ENCODE data around the gene SGCG. TPM values are rescaled to one million over a fixed set of nuclear protein-coding genes. Genes with fewer than 3 reads are reported as not detected.

Gene SGCG
- total RNA-seq, 4 donors from 2014 or later, result 0.67 TPM; not detected in 3

GRCh38 chr13:23349161-23349897 lies 168.6 kb downstream of the SGCG start:
- no peaks in the 10 kb centered on the region for H3K4me1 ChIP-seq
- no peaks in the 10 kb centered on the region for H3K27me3 ChIP-seq
- no peak for DNase-seq
- no peaks in the 10 kb centered on the region for H3K36me3 ChIP-seq
- no peak overlapping the region for H3K27ac ChIP-seq
- TF ChIP-seq, protein P1, sequence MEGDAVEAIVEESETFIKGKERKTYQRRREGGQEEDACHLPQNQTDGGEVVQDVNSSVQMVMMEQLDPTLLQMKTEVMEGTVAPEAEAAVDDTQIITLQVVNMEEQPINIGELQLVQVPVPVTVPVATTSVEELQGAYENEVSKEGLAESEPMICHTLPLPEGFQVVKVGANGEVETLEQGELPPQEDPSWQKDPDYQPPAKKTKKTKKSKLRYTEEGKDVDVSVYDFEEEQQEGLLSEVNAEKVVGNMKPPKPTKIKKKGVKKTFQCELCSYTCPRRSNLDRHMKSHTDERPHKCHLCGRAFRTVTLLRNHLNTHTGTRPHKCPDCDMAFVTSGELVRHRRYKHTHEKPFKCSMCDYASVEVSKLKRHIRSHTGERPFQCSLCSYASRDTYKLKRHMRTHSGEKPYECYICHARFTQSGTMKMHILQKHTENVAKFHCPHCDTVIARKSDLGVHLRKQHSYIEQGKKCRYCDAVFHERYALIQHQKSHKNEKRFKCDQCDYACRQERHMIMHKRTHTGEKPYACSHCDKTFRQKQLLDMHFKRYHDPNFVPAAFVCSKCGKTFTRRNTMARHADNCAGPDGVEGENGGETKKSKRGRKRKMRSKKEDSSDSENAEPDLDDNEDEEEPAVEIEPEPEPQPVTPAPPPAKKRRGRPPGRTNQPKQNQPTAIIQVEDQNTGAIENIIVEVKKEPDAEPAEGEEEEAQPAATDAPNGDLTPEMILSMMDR (IDR thresholded peaks at IDR 0.05), result no peak
- no peak for TF ChIP-seq POLR2A (IDR thresholded peaks at IDR 0.05)
- no peaks in the 10 kb centered on the region for H3K9me3 ChIP-seq
- 95% methylated on average over 4 of the region's 4 CpGs for WGBS, 2 donors
- H3K4me3 ChIP-seq (replicated peaks in 1 of 3), result no peak overlapping the region
- intact Hi-C loops (cut with DNase I), result no loop called here

DNA sequence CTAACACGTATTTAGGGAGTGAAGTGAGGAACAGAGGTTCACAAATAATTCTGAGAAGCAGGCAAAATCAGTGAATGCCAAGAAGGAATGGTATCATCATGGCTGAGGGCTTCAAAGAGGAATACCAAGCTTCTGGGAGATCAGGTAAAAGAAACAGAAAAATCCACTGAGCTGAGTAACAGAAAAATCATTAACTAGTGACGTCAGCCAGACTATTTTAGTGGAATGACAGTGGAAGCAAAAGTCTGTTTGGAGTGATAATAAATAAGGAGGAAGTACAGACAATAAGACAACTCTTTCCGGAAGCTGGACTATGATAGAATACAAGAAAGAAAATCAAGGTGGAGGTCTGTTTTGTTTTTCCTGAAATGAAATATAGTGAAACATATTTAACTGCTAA lies 169.2 kb downstream of the SGCG start:
- no peak overlapping the region for H3K4me3 ChIP-seq (replicated peaks in 1 of 3)
- no peaks in the 10 kb centered on the region for H3K27me3 ChIP-seq
- 87 to 90% methylated on average over 3 of the region's 3 CpGs for WGBS, 2 donors
- H3K9me3 ChIP-seq, result no peaks in the 10 kb centered on the region
- H3K36me3 ChIP-seq, result no peaks in the 10 kb centered on the region
- intact Hi-C loops (cut with DNase I), result no loop called here
- no peak for DNase-seq
- no peaks in the 10 kb centered on the region for H3K4me1 ChIP-seq
- no peak overlapping the region for H3K27ac ChIP-seq
- no peak for TF ChIP-seq POLR2A (IDR thresholded peaks at IDR 0.05)
- TF ChIP-seq, protein P1 (IDR thresholded peaks at IDR 0.05), result no peak

DNA sequence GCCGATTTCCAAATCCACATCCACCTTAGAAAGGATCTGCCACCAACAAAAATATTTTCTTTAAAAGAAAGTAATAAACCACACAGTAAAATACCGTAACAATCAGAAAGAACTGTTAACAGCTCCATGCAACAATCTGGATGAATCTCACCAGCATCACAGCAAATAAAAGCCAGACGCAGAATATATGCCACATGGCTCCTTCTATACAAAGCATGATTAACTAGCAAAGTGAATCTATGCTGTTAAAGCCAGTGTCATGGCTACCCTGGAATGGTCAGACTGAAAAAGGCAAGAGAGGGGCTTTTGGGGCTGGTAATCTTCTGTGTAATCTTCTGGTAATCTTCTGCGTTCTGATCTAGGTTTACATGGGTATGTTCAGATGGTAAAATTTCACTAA lies 171.4 kb downstream of the SGCG start:
- Histone ChIP-seq H3K36me3 (peaks cover 0 to 5% of the 10 kb centered on the region in 2 donors), H3K4me1 (no peaks in the 10 kb centered on the region), H3K27me3 (no peaks in the 10 kb centered on the region), H3K9me3 (no peaks in the 10 kb centered on the region), H3K4me3 (replicated peaks in 1 of 3) (no peak overlapping the region), H3K27ac (no peak overlapping the region)
- intact Hi-C loops (cut with DNase I), result no loop called here
- no peak for TF ChIP-seq POLR2A (IDR thresholded peaks at IDR 0.05)
- TF ChIP-seq, protein P1 (IDR thresholded peaks at IDR 0.05), result no peak
- WGBS, 2 donors, result 63 to 76% methylated on average over 4 of the region's 4 CpGs
- no peak for DNase-seq

GRCh38 chr13:23354520-23354919 lies 173.7 kb downstream of the SGCG start:
- Histone ChIP-seq H3K4me1 (no peaks in the 10 kb centered on the region), H3K27ac (no peak overlapping the region), H3K27me3 (no peaks in the 10 kb centered on the region), H3K4me3 (replicated peaks in 1 of 3) (no peak overlapping the region), H3K36me3 (peaks cover 0 to 7% of the 10 kb centered on the region in 2 donors), H3K9me3 (no peaks in the 10 kb centered on the region)
- 99 to 100% methylated on average over 5 of the region's 5 CpGs for WGBS, 2 donors
- intact Hi-C loops (cut with DNase I), result no loop called here
- DNase-seq, result no peak
- TF ChIP-seq, protein P1 (IDR thresholded peaks at IDR 0.05), result no peak
- TF ChIP-seq POLR2A (IDR thresholded peaks at IDR 0.05), result no peak

DNA sequence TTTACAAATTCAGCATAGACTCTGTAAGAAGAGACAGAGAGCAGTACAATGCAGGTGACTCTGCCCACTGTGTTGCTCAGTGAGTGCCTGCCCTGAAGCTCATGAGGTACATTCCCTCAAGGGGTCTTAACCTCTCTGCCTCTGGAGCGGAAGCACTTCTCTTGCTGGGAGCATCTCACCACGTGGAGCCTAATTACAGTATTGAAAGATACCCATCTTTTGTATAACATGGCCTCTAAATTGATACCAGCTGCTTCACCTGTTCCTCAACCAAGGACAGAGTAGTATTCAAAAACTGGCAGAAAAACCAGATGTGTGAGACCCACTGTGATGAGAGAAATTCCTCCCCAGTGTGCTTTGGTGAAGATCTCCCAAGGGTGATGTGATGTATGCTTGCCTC lies 175.6 kb downstream of the SGCG start:
- H3K4me3 ChIP-seq (replicated peaks in 1 of 3), result no peak overlapping the region
- H3K36me3 ChIP-seq, result peaks cover 0 to 7% of the 10 kb centered on the region in 2 donors
- H3K27me3 ChIP-seq, result no peaks in the 10 kb centered on the region
- no peak for DNase-seq
- 83 to 92% methylated on average over 2 of the region's 2 CpGs for WGBS, 2 donors
- no peak overlapping the region for H3K27ac ChIP-seq
- intact Hi-C loops (cut with DNase I), result no loop called here
- no peaks in the 10 kb centered on the region for H3K4me1 ChIP-seq
- TF ChIP-seq, protein P1 (IDR thresholded peaks at IDR 0.05), result no peak
- TF ChIP-seq POLR2A (IDR thresholded peaks at IDR 0.05), result no peak
- H3K9me3 ChIP-seq, result no peaks in the 10 kb centered on the region

All from thyroid gland (tissue), 4 donors.